LNCAP (cell line): ENCODE measurements around the gene IGFBP3.

Experiments used
- TF ChIP-seq, protein P1 (sequence below): fragments of 450-650 bp; IDR thresholded peaks from 2 replicates; pipeline ENCODE4 v1.5.1; 2017; ENCODE audit warnings: mild to moderate bottlenecking

IGFBP3 gene

DNA sequence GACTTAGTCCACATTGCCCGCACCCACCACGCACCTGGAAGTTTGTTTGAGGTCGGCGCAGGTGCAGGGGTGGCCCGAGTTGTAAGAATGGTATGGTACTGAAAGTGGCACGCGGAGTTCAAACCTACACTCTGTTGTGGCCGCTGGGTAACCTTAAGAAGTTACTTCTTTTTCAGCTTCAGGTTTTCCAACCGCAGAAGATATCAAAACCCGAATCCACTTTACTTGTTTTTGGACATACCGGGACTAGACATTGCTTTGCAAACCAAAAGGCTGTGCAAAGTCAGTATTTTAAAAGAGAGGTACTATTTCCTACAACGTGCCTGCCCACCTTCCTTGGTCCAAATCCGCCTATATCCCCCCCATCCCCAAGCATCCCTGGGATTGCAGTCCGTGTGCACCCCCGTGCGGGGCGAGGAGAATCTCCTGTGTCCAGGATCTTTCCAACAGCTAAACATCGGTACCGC, 1.0 kb downstream of the IGFBP3 start:
- TF ChIP-seq, protein P1, sequence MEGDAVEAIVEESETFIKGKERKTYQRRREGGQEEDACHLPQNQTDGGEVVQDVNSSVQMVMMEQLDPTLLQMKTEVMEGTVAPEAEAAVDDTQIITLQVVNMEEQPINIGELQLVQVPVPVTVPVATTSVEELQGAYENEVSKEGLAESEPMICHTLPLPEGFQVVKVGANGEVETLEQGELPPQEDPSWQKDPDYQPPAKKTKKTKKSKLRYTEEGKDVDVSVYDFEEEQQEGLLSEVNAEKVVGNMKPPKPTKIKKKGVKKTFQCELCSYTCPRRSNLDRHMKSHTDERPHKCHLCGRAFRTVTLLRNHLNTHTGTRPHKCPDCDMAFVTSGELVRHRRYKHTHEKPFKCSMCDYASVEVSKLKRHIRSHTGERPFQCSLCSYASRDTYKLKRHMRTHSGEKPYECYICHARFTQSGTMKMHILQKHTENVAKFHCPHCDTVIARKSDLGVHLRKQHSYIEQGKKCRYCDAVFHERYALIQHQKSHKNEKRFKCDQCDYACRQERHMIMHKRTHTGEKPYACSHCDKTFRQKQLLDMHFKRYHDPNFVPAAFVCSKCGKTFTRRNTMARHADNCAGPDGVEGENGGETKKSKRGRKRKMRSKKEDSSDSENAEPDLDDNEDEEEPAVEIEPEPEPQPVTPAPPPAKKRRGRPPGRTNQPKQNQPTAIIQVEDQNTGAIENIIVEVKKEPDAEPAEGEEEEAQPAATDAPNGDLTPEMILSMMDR = no peak

DNA sequence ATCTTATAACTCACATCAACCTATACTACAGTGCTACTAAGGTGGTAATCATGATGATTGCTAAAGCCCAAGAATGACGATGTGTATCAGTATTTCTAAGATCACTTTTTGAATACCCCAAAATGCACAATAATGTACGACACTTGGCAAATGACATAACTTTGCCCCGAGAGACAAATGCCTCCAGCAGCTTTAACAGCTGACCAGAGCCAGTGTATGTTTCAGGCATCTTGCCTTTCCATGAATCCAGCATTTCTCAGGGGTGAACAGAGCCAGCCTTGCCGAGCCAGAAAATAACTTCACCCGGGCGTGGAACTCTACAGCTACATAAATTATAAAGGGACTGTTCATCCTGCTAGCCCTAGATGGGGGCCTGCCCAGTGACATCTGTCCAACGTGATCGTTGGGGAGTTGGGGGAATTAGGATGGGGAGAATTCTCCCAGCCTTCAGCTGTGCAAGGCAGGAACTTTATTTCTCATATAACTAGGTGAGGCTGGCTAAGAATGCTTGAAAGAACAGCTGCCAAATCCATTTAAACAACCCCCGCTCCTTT, 1.8 kb downstream of the IGFBP3 start:
- TF ChIP-seq, protein P1 = no peak

DNA sequence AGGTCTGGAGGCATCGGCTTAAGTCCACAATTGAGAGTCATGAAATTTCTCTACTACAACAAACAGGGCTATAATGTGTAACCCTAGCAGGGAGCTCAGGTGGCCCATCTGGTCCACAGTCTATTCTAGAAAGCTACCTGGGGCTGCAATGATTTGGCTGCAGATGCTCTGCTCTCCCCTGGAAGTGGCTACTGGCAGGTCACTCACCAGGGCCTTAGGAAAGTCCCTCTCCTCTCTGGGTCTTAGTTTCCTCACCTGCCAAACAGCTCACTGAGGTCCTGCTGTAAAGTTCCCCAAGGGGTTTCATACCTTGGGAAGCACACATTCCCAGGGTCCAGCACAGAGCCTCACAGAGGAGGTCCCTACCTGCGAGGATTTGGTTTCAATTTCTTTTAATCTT, 2.5 kb downstream of the IGFBP3 start:
- TF ChIP-seq, protein P1 = no peak

DNA sequence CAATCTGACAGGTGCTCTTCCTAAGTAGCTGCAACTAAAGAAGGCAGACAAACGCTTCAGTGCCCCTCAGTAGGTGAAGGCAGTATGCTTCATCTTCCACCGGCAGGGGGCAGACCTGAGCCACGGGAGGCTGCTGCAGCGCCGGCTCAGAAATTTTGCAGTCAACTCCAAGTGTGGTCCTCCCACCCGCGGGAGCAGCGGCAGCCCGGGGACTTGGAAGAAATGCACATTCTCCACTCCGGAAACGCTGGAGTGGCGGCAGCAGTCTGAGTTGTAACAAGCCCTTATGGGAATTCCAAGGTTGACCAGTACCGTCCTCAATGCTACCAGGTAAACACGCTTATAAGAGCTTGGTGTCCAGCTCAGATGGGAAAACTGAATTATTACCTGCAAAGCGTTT, 3.4 kb downstream of the IGFBP3 start:
- TF ChIP-seq, protein P1 = peak; percentile 89

DNA sequence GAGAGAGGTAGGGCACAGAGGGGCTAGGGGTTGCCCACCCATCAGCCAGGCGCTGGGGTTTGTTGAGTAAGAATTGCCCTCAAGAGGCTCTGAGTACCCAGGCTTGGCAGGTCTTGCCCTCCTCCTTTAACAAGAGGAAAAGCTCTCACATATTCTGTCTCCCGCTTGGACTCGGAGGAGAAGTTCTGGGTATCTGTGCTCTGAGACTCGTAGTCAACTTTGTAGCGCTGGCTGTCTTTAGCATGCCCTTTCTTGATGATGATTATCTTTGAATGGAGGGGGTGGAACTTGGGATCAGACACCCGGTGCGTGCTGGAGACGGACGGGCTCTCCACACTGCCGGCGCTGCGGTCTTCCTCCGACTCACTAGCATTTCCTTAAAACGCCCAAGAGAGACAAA, 4.0 kb downstream of the IGFBP3 start:
- TF ChIP-seq, protein P1 = no peak

DNA sequence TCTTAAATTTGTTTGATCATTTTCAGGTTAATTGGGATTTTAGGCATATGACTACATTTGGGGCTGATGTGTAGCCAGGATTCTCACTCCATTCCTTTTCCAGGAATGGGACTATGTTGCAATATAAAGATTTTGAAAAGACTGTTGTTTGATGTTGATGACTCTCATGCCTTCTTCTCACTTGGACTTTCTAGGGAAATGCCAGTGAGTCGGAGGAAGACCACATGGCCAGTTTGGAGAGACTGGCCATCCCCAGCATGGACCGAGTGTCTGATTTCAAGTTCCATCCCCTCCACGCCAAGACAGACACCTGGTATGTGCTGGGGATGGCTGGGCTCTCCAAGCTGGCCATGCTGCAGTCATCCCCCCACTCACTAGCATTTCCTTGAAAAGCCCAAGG, 5.5 kb downstream of the IGFBP3 start:
- TF ChIP-seq, protein P1 = no peak

DNA sequence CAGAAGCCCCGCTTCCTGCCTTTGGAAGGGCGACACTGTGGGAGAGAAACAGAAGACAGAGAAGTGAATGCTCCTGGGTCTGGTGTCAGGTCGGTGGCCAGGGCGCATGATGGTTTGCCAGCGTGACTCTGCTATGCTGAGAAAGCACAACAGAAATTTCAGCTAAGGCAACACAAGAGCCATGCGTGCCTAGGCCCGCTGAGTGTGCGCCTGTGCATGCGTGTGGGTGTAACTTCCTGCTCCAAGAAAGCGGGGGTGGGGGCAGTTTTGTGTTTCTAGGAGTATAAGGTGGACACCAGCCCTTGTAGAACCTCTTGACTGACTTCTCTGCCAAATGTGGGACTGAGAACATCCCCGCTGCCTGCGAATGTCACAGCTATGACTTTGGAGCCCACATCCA, 6.2 kb downstream of the IGFBP3 start:
- TF ChIP-seq, protein P1 = no peak

DNA sequence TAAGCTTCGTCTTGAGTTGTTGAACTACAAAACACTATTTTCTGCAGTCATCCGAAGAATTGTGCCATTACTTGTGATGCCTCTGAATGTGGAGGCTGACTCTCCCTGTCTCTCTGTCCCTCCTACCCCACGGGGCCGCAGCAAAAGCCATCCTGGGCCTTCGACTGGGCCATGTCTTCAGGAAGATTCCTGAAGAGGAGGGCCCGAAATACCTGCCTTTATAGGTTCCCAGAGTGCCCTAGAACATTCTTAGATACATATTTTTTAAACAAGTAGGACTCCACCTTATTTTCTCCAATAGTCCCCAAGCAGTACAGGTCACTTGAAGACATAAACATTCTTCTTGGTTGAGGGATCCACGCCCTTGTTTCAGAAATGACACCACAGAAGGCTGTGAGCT, 8.1 kb downstream of the IGFBP3 start:
- TF ChIP-seq, protein P1 = no peak
